ENCODE results near the gene NAP1L2.

NAP1L2 gene, protein sequence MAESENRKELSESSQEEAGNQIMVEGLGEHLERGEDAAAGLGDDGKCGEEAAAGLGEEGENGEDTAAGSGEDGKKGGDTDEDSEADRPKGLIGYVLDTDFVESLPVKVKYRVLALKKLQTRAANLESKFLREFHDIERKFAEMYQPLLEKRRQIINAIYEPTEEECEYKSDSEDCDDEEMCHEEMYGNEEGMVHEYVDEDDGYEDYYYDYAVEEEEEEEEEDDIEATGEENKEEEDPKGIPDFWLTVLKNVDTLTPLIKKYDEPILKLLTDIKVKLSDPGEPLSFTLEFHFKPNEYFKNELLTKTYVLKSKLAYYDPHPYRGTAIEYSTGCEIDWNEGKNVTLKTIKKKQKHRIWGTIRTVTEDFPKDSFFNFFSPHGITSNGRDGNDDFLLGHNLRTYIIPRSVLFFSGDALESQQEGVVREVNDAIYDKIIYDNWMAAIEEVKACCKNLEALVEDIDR

GRCh38 chrX:73214426-73215094, at the start of gene NAP1L2:
NAP1L2 (minus strand) TSS chrX:73214851; CDS start chrX:73214492, 359 bp downstream.
- intact Hi-C loops (cut with DNase I; ENCODE audit: low total_unique reads), result no loop called here
- TF ChIP-seq, protein P1, sequence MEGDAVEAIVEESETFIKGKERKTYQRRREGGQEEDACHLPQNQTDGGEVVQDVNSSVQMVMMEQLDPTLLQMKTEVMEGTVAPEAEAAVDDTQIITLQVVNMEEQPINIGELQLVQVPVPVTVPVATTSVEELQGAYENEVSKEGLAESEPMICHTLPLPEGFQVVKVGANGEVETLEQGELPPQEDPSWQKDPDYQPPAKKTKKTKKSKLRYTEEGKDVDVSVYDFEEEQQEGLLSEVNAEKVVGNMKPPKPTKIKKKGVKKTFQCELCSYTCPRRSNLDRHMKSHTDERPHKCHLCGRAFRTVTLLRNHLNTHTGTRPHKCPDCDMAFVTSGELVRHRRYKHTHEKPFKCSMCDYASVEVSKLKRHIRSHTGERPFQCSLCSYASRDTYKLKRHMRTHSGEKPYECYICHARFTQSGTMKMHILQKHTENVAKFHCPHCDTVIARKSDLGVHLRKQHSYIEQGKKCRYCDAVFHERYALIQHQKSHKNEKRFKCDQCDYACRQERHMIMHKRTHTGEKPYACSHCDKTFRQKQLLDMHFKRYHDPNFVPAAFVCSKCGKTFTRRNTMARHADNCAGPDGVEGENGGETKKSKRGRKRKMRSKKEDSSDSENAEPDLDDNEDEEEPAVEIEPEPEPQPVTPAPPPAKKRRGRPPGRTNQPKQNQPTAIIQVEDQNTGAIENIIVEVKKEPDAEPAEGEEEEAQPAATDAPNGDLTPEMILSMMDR (IDR thresholded peaks at IDR 0.05), result no peak
- no peaks in the 10 kb centered on the region for H3K4me1 ChIP-seq
- H3K9me3 ChIP-seq, result peaks cover 0 to 2% (median 0%) of the 10 kb centered on the region in 3 donors
- H3K4me3 ChIP-seq, result peak within 1 kb of the TSS; percentile 57 to 62
- no peaks in the 10 kb centered on the region for H3K36me3 ChIP-seq
- H3K27me3 ChIP-seq, result no peaks in the 10 kb centered on the region
- H3K27ac ChIP-seq, result peak within 1 kb of the TSS; percentile 62 to 75
- peak; percentile 18 to 61 for DNase-seq

DNA sequence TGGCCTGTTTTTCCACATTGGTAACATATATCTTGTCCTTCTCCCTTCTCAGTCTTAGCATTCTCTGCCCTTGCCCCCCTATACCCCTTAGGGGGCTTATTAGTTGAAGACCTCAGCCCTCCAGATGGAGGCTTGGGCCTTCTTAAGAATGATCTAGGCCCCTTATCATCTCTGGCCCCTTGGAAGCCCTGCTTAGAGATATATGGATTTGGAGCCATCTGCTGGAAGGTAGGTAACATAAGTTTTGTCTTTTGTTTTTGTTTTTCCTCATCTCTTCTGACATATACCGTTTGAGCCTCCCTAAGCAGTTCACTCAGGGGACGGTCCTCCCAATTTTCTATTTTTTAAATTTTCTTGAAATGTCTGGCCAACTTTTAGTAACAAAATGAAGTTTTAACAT, 48.3 kb upstream of the NAP1L2 start:
- Histone ChIP-seq H3K27ac (no peak overlapping the region), H3K4me1 (no peaks in the 10 kb centered on the region), H3K27me3 (no peaks in the 10 kb centered on the region), H3K36me3 (no peaks in the 10 kb centered on the region), H3K4me3 (no peak overlapping the region), H3K9me3 (no peaks in the 10 kb centered on the region)
- DNase-seq, result no peak
- intact Hi-C loops (cut with DNase I; ENCODE audit: low total_unique reads), result no loop called here
- TF ChIP-seq, protein P1 (IDR thresholded peaks at IDR 0.05), result no peak

DNA sequence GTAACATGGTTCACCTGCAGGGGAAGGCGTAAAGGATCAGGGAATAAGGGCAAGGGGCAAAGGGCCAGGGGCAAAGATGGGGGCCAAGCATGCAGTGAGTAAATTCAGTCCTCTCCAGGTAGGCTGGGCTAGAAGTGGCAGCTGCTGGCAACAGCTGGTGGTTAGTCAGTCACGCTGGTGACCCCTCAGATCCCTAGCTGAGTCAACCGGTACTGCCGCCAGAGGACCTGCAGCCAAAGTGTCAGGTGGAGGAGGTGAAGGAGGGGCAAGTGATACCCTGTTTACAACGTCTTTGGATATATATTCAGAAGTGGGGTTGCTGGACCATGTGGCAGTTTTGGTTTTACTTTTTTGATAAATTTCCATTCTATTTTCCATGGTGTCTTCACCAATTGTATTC, 24.6 kb upstream of the NAP1L2 start:
- H3K27ac ChIP-seq, result no peak overlapping the region
- TF ChIP-seq, protein P1 (IDR thresholded peaks at IDR 0.05), result no peak
- H3K9me3 ChIP-seq, result no peaks in the 10 kb centered on the region
- no peaks in the 10 kb centered on the region for H3K4me1 ChIP-seq
- H3K36me3 ChIP-seq, result no peaks in the 10 kb centered on the region
- DNase-seq, result no peak
- H3K27me3 ChIP-seq, result no peaks in the 10 kb centered on the region
- H3K4me3 ChIP-seq, result no peak overlapping the region
- intact Hi-C loops (cut with DNase I; ENCODE audit: low total_unique reads), result no loop called here

- DNase-seq, result no peak
- Histone ChIP-seq H3K4me1 (no peaks in the 10 kb centered on the region), H3K27me3 (no peaks in the 10 kb centered on the region), H3K9me3 (peaks cover 0 to 6% (median 5%) of the 10 kb centered on the region in 3 donors), H3K27ac (no peak overlapping the region), H3K36me3 (no peaks in the 10 kb centered on the region), H3K4me3 (no peak overlapping the region)
- TF ChIP-seq, protein P1 (IDR thresholded peaks at IDR 0.05), result no peak
- intact Hi-C loops (cut with DNase I; ENCODE audit: low total_unique reads), result no loop called here
These were observed 3.0 kb upstream of the NAP1L2 start for GRCh38 chrX:73217621-73218020.

DNA sequence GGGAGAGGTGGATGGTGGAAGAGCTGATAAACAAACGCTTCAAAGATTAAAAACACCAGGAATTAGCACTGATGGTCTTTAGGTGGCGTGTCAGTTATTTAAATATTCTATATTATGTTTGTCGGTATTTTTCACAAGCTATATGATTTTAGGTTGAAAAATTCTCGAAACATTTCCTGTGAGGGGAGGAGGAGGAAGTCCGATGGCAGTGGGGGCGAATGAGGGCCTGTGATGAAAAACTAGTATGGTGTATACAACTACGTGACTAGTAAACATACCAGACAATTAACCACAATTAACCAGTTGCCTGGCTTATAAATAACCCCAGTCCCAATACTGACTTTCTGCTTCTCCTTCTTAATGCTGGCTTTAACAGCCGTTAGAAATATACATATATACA, 595 bp upstream of the NAP1L2 start:
- Histone ChIP-seq H3K27ac (peak overlapping the region; percentile 62 to 75), H3K36me3 (no peaks in the 10 kb centered on the region), H3K9me3 (peaks cover 0 to 6% (median 0%) of the 10 kb centered on the region in 3 donors), H3K27me3 (no peaks in the 10 kb centered on the region), H3K4me1 (no peaks in the 10 kb centered on the region), H3K4me3 (peak overlapping the region; percentile 57 to 62)
- intact Hi-C loops (cut with DNase I; ENCODE audit: low total_unique reads), result no loop called here
- DNase-seq, result no peak
- TF ChIP-seq, protein P1 (IDR thresholded peaks at IDR 0.05), result no peak

All from tibial artery (tissue), 4 donors.